Measurements from ENCODE around the gene ADAM12. TPM values are rescaled to one million over a fixed set of nuclear protein-coding genes. Genes with fewer than 3 reads are reported as not detected.

ADAM12 gene
- total RNA-seq, 1 experiment from 2014 or later: 0.24 TPM

- TF ChIP-seq CTCF (conservative IDR thresholded peaks at IDR 0.05): no peak
- Mint-ChIP-seq H3K9me3 (peaks cover 3 to 5% of the 10 kb centered on the region in 2 experiments; a peak in 3 of 5 replicates), H3K27ac (no peak overlapping the region), H3K36me3 (ENCODE audit: insufficient read depth in 1 of 3, low read depth in 3 of 3) (peaks cover 2 to 7% (median 5%) of the 10 kb centered on the region in 3 experiments; a peak in 3 of 7 replicates), H3K4me3 (no peak overlapping the region), H3K27me3 (ENCODE audit: low read depth) (no peaks in the 10 kb centered on the region; the same call in 1 of the 2 replicates), H3K4me1 (peaks cover 6 to 18% of the 10 kb centered on the region in 2 experiments; a peak in 3 of 4 replicates)
- H3K79me1 ChIP-seq (ENCODE audit: insufficient read depth, low read depth, low read length, poor library complexity, severe bottlenecking): no peaks in the 10 kb centered on the region
- H2BK12ac ChIP-seq (ENCODE audit: insufficient read length, low read depth, low read length): no peak overlapping the region
- H2AK5ac ChIP-seq (ENCODE audit: insufficient read length, low read length): no peak overlapping the region
- no peak overlapping the region for H2BK5ac ChIP-seq (ENCODE audit: insufficient read length, low read length)
- no peak overlapping the region for H2BK15ac ChIP-seq (ENCODE audit: low read depth, low read length)
- H3K18ac ChIP-seq (ENCODE audit: insufficient read length, low read depth, low read length): no peak overlapping the region
- H2AFZ ChIP-seq (ENCODE audit: low read length): no peak overlapping the region
- H3K56ac ChIP-seq (ENCODE audit: insufficient read length, low read depth, low read length): no peak overlapping the region
- H3K23me2 ChIP-seq (ENCODE audit: insufficient read length, low read depth, low read length, poor library complexity, severe bottlenecking): no peaks in the 10 kb centered on the region
- no peak overlapping the region for H2BK20ac ChIP-seq (ENCODE audit: low read depth, low read length, poor library complexity, severe bottlenecking)
- no peak overlapping the region for H3K9ac ChIP-seq (ENCODE audit: extremely low read depth, insufficient read length, low read length)
- H4K8ac ChIP-seq (replicated peaks; ENCODE audit: insufficient read length, low read depth, low read length): no peak overlapping the region
- no peak overlapping the region for H4K5ac ChIP-seq (ENCODE audit: insufficient read length, low read depth, low read length)
- H3K27me3 ChIP-seq (ENCODE audit: insufficient read depth, low read length): no peaks in the 10 kb centered on the region
- no peaks in the 10 kb centered on the region for H4K20me1 ChIP-seq (ENCODE audit: control insufficient read depth, insufficient read depth, insufficient read length)
- no peak overlapping the region for H4K91ac ChIP-seq (ENCODE audit: insufficient read length, low read depth, low read length)
- H3T11ph ChIP-seq (ENCODE audit: low read length): no peak overlapping the region
- H3K14ac ChIP-seq (ENCODE audit: insufficient read depth, low read length): no peak overlapping the region
- no peaks in the 10 kb centered on the region for H3K9me3 ChIP-seq (ENCODE audit: control insufficient read depth, low read depth, low read length)
- no peak overlapping the region for H3K23ac ChIP-seq (ENCODE audit: insufficient read length, low read depth, low read length)
- no peak overlapping the region for H3K4me2 ChIP-seq (ENCODE audit: insufficient read depth, insufficient read length, low read length)
- no peaks in the 10 kb centered on the region for H3K79me2 ChIP-seq (ENCODE audit: insufficient read depth, low read length)
- H3K4ac ChIP-seq (ENCODE audit: low read depth, low read length): no peak overlapping the region
- H3K27ac ChIP-seq (ENCODE audit: insufficient read length, low read depth, low read length): no peak overlapping the region
- no peak overlapping the region for H2BK120ac ChIP-seq (ENCODE audit: low read depth, low read length, poor library complexity, severe bottlenecking)
- WGBS (ENCODE audit: extremely low coverage, insufficient read length, low lambda C conversion rate): no CpG with 5 or more reads among the region's 9 CpGs
- DNase-seq: no peak
- no peaks in the 10 kb centered on the region for H3K4me1 ChIP-seq (ENCODE audit: insufficient read depth, low read length)
Observed at GRCh38 chr10:126058507-126058906, 329.8 kb downstream of the ADAM12 start.

All from H9 (cell line).